Measurements from ENCODE around the gene CEBPE.
"Not testable (repeated sequence)": the region's sequence is repeated elsewhere in the genome, so short reads cannot be mapped to it uniquely, and the experiment has no call there.

CEBPE gene

GRCh38 chr14:23119363-23120327 lies 590 bp upstream of the CEBPE start:
- DNase-seq: no peak

GRCh38 chr14:23117371-23118020 lies 1.6 kb downstream of the CEBPE start:
- DNase-seq: no peak

- DNase-seq: no peak
Measured at GRCh38 chr14:23115918-23116317, 3.1 kb downstream of the CEBPE start.

GRCh38 chr14:23115039-23115731 lies 3.9 kb downstream of the CEBPE start:
- no peak for DNase-seq

GRCh38 chr14:23114669-23115038 lies 4.4 kb downstream of the CEBPE start:
- DNase-seq: no peak

GRCh38 chr14:23114120-23114458 lies 5.0 kb downstream of the CEBPE start:
- DNase-seq: no peak

- DNase-seq: no peak
Measured at GRCh38 chr14:23113431-23114119, 5.5 kb downstream of the CEBPE start.

GRCh38 chr14:23112359-23113178 lies 6.5 kb downstream of the CEBPE start:
- no peak for DNase-seq

GRCh38 chr14:23110579-23111365 lies 8.3 kb downstream of the CEBPE start:
- DNase-seq: no peak

GRCh38 chr14:23109769-23110168 lies 9.3 kb downstream of the CEBPE start:
- no peak for DNase-seq

GRCh38 chr14:23108169-23108568 lies 10.9 kb downstream of the CEBPE start:
- DNase-seq: not testable (repeated sequence)

- not testable (repeated sequence) for DNase-seq
Measured at GRCh38 chr14:23107620-23108019, 11.4 kb downstream of the CEBPE start.

GRCh38 chr14:23106747-23107045 lies 12.4 kb downstream of the CEBPE start:
- DNase-seq: no peak

- DNase-seq: no peak
Measured at GRCh38 chr14:23105348-23105824, 13.7 kb downstream of the CEBPE start.

GRCh38 chr14:23104591-23105347 lies 14.3 kb downstream of the CEBPE start, which contains the start of gene CIROP:
CIROP (minus strand) TSS chr14:23104989; CDS start chr14:23104920, 69 bp downstream.
- DNase-seq: no peak

GRCh38 chr14:23104070-23104590 lies 14.9 kb downstream of the CEBPE start:
- DNase-seq: no peak

GRCh38 chr14:23103581-23103980 lies 15.5 kb downstream of the CEBPE start:
- no peak for DNase-seq

GRCh38 chr14:23102801-23103200 lies 16.3 kb downstream of the CEBPE start:
- no peak for DNase-seq

- no peak for DNase-seq
Measured at GRCh38 chr14:23101986-23102625, 16.9 kb downstream of the CEBPE start.

Data from activated CD4-positive, alpha-beta T cell treated with anti-CD3 and anti-CD28 coated beads, Interleukin-2, amount 50 U/mL, for 4 hours (primary cell).